ENCODE data around the gene CLEC1A.

DNA sequence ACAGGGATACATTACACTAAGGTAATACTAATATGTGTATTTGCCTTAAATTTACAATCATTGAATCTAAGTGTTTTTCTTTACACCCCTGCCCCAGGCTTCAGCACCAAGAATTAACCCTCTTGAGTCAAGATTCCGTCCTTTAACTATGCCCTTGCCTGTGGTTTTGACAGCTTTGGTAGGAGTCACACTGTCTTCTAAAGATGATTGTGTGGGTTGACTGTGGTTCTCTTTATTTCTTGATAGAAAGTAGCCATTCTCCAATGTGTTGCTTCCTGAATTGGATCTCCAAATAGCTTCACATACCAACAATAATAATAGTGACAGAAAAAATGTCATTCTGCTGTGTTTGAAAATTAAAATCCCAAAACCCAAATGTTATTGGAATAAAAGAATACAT is 27.6 kb upstream of the CLEC1A start:
- TF ChIP-seq CTCF (IDR thresholded peaks at IDR 0.05; ENCODE audit: insufficient read depth, low read length), result no peak
- TF ChIP-seq POLR2AphosphoS5 (IDR thresholded peaks at IDR 0.05; ENCODE audit: low read depth), result no peak
- TF ChIP-seq REST (IDR thresholded peaks at IDR 0.05; ENCODE audit: insufficient replicate concordance, low read depth), result no peak
- no peak for TF ChIP-seq SPI1 (IDR thresholded peaks at IDR 0.05; ENCODE audit: borderline replicate concordance, low read depth)
- no peak for TF ChIP-seq GABPA (IDR thresholded peaks at IDR 0.05; ENCODE audit: low read depth)

Measured in HL-60 (cell line).